ENCODE results near the gene TCF19. TPM values are rescaled to one million over a fixed set of nuclear protein-coding genes. Genes with fewer than 3 reads are reported as not detected.

Gene TCF19
- polyA plus RNA-seq, 2 of the 4 experiments (the other 2 are of a cell fraction), result 7.4 to 11.2 TPM

DNA sequence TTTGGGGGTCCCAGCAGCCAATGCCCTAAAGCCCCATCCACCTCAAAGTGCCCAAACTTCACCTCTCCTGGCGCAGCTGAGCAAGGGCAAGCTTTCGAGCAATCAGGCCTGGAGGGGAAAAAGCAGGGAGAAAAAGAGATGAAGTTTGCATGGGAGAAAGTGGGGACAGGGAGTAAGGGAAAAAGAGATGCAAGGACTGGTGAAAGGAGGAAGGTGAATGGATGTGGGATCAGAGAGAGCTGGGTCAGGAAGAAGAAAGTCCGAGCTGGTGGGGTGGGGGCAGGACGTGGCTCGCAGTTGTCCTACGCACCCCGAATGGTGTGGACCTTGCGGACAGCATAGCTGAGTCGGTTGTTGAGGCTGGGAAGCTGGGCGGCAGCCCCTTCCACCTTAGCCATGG, 13.0 kb upstream of the TCF19 start:
- ChIA-PET CTCF (interaction anchor here (0.8 to 2.9 kb wide), 4 partner anchors 17 to 222 kb away, joined by 3 to 12 read pairs (median 4); no protein-coding TSS in a partner anchor), POLR2A (no interaction called here)
- FAIRE-seq (no peak), DNase-seq (ENCODE audit: low read depth in 1 of 2, low spot score in 1 of 2) (no peak), ATAC-seq (no peak)
- Histone ChIP-seq H3K9me3 (no peaks in the 10 kb centered on the region), H3K4me1 (no peaks in the 10 kb centered on the region), H3K4me2 (no peak overlapping the region), H3K4me3 (no peak overlapping the region), H3K27ac (no peak overlapping the region)
- 95% methylated on average over 10 of the region's 10 CpGs for WGBS (ENCODE audit: missing lambda C conversion rate)
- TF ChIP-seq, protein P1, sequence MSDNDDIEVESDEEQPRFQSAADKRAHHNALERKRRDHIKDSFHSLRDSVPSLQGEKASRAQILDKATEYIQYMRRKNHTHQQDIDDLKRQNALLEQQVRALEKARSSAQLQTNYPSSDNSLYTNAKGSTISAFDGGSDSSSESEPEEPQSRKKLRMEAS (IDR thresholded peaks at IDR 0.05), result no peak
- TF ChIP-seq FOSL2 (IDR thresholded peaks at IDR 0.05) (no peak), FOSL2 (CRISPR knock-in tag; IDR thresholded peaks at IDR 0.05) (no peak)

- H3K9me3 ChIP-seq, result no peaks in the 10 kb centered on the region
- ChIA-PET CTCF (interaction anchor here (0.9 to 2.6 kb wide), 3 partner anchors 12 to 43 kb away, joined by 5 to 8 read pairs (median 8); partner anchors contain the start of gene PSORS1C2), POLR2A (no interaction called here)
- no peak overlapping the region for H3K4me2 ChIP-seq
- WGBS (ENCODE audit: missing lambda C conversion rate), result 93% methylated on average over 6 of the region's 6 CpGs
- FAIRE-seq (no peak), ATAC-seq (no peak), DNase-seq (ENCODE audit: low read depth in 1 of 2, low spot score in 1 of 2) (no peak)
- TF ChIP-seq BHLHE40 (IDR thresholded peaks at IDR 0.05; ENCODE audit: low read depth, low read length) (no peak), REST (IDR thresholded peaks at IDR 0.05) (no peak), RAD21 (conservative IDR thresholded peaks at IDR 0.05 in 1 of 2, IDR thresholded peaks at IDR 0.05 in 1 of 2) (no peak), EHF (CRISPR knock-in tag; IDR thresholded peaks at IDR 0.05) (no peak), RNF2 (IDR thresholded peaks at IDR 0.05; ENCODE audit: borderline replicate concordance, low read depth) (no peak)
- no peak overlapping the region for H3K27ac ChIP-seq
- no peaks in the 10 kb centered on the region for H3K4me1 ChIP-seq
- H3K4me3 ChIP-seq, result no peak overlapping the region
Observed at GRCh38 chr6:31149827-31150447, 8.5 kb upstream of the TCF19 start.

- ChIA-PET POLR2A (no interaction called here), CTCF (interaction anchor here (2.3 kb wide), 1 partner anchor 10 kb away, joined by 5 read pairs; no protein-coding TSS in a partner anchor)
- 88% methylated on average over 7 of the region's 7 CpGs for WGBS (ENCODE audit: missing lambda C conversion rate)
Observed at GRCh38 chr6:31152781-31153180, 5.6 kb upstream of the TCF19 start.

More at GRCh38 chr6:31152781-31153180, 5.6 kb upstream of the TCF19 start:
- no peak overlapping the region for H3K4me3 ChIP-seq
- FAIRE-seq (no peak), DNase-seq (ENCODE audit: low read depth in 1 of 2, low spot score in 1 of 2) (no peak), ATAC-seq (no peak)
- H3K4me2 ChIP-seq, result no peak overlapping the region
- peaks cover 8% of the 10 kb centered on the region; the same call in 2 of the 3 replicates for H3K4me1 ChIP-seq
- TF ChIP-seq EHMT2 (IDR thresholded peaks at IDR 0.05; ENCODE audit: low read depth) (no peak), HES2 (IDR thresholded peaks at IDR 0.05) (no peak), PBX3 (IDR thresholded peaks at IDR 0.05) (no peak), ESRRA (IDR thresholded peaks at IDR 0.05; ENCODE audit: borderline replicate concordance, low read length) (no peak), CHD4 (IDR thresholded peaks at IDR 0.05; ENCODE audit: borderline replicate concordance) (no peak), POLR2A (IDR thresholded peaks at IDR 0.05; ENCODE audit: low read length) (no peak), SMC3 (IDR thresholded peaks at IDR 0.05) (no peak), KDM5A (IDR thresholded peaks at IDR 0.05) (no peak), GATA3 (IDR thresholded peaks at IDR 0.05; ENCODE audit: borderline replicate concordance) (no peak)
- TF ChIP-seq, protein P2, sequence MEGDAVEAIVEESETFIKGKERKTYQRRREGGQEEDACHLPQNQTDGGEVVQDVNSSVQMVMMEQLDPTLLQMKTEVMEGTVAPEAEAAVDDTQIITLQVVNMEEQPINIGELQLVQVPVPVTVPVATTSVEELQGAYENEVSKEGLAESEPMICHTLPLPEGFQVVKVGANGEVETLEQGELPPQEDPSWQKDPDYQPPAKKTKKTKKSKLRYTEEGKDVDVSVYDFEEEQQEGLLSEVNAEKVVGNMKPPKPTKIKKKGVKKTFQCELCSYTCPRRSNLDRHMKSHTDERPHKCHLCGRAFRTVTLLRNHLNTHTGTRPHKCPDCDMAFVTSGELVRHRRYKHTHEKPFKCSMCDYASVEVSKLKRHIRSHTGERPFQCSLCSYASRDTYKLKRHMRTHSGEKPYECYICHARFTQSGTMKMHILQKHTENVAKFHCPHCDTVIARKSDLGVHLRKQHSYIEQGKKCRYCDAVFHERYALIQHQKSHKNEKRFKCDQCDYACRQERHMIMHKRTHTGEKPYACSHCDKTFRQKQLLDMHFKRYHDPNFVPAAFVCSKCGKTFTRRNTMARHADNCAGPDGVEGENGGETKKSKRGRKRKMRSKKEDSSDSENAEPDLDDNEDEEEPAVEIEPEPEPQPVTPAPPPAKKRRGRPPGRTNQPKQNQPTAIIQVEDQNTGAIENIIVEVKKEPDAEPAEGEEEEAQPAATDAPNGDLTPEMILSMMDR (IDR thresholded peaks at IDR 0.05), result no peak
- TF ChIP-seq, protein P1 (IDR thresholded peaks at IDR 0.05), result no peak
- TF ChIP-seq, protein P3, sequence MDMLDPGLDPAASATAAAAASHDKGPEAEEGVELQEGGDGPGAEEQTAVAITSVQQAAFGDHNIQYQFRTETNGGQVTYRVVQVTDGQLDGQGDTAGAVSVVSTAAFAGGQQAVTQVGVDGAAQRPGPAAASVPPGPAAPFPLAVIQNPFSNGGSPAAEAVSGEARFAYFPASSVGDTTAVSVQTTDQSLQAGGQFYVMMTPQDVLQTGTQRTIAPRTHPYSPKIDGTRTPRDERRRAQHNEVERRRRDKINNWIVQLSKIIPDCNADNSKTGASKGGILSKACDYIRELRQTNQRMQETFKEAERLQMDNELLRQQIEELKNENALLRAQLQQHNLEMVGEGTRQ (IDR thresholded peaks at IDR 0.05), result no peak
- no peak overlapping the region for H3K27ac ChIP-seq
- no peaks in the 10 kb centered on the region for H3K9me3 ChIP-seq

All from A549 (cell line).